Prostate gland (tissue), 2 donors: Measurements from ENCODE around the gene USP6.
"Not testable (repeated sequence)": the region's sequence is repeated elsewhere in the genome, so short reads cannot be mapped to it uniquely, and the experiment has no call there.

Experiments used
- CTCF ChIP-seq, 4 experiments: fragments of 200-600 bp in 2 of 4; fragments of 450-650 bp in 2 of 4; sonication (generic) in 2 of 4; IDR thresholded peaks; 1 replicate in 3 of 4; 2 replicates in 1 of 4; pipeline ENCODE4 v1.5.1; 2016 to 2019; ENCODE audit warnings: antibody characterized with exemption in 4 of 4, mild to moderate bottlenecking in 2 of 4, moderate library complexity in 2 of 4
- POLR2AphosphoS5 ChIP-seq: sonication (generic); formaldehyde crosslinking; IDR thresholded peaks from one replicate; pipeline ENCODE4 v1.6.1; 2017; ENCODE audit warnings: antibody characterized with exemption

GRCh38 chr17:5134571-5134970 is 18.7 kb downstream of the USP6 start:
- TF ChIP-seq CTCF (IDR thresholded peaks at IDR 0.05); POLR2AphosphoS5: not testable (repeated sequence)
